Measurements from ENCODE around the gene YIF1A. TPM values are rescaled to one million over a fixed set of nuclear protein-coding genes. Genes with fewer than 3 reads are reported as not detected.

YIF1A gene
- total and polyA plus RNA-seq, 4 donors = 46.6 to 128 (median 114) TPM

DNA sequence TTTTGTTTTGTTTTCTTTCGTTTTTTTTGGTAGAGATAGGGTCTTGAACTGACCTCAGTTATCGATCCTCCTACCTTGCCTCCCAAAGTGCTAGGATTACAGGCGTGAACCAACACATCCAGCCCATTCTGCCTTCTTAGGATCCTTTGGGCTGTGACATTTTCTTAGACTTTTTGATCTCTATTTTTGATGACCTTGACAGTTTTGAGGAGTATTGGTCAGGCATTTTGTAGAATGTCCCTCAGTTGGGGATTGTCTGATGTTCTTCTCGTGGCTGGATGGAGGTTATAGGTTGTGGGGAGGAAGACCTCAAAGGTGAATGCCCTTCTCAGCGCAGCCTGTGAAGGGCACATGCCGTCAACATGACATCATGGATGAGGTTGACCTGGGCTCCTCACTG lies 40.0 kb downstream of the YIF1A start:
- peaks cover 0 to 18% (median 8%) of the 10 kb centered on the region in 4 donors for H3K36me3 ChIP-seq (ENCODE audit: control insufficient read depth in 4 of 4, insufficient read depth in 4 of 4, low read length in 4 of 4)
- no peak overlapping the region for H3K4me3 ChIP-seq
- no peak for ATAC-seq (ENCODE audit: insufficient read depth, low FRiP score)
- DNase-seq = no peak
- H3K27me3 ChIP-seq (ENCODE audit: control insufficient read depth in 3 of 3, insufficient read depth in 3 of 3, low read length in 2 of 3) = no peaks in the 10 kb centered on the region
- peaks cover 0 to 6% (median 0%) of the 10 kb centered on the region in 5 donors for H3K4me1 ChIP-seq (ENCODE audit: control insufficient read depth in 5 of 5, insufficient read depth in 5 of 5, low read length in 5 of 5)
- WGBS, 2 donors = 88 to 94% methylated on average over 6 of the region's 6 CpGs
- H3K9ac ChIP-seq (ENCODE audit: insufficient read depth in 1 of 2, low read length in 2 of 2) = no peak overlapping the region
- H3K27ac ChIP-seq (ENCODE audit: low read depth in 1 of 2, low read length in 1 of 2) = no peak overlapping the region
- no peaks in the 10 kb centered on the region for H3K9me3 ChIP-seq (ENCODE audit: control insufficient read depth in 4 of 4, insufficient read depth in 3 of 4, low read length in 3 of 4)
- TF ChIP-seq, protein P1, sequence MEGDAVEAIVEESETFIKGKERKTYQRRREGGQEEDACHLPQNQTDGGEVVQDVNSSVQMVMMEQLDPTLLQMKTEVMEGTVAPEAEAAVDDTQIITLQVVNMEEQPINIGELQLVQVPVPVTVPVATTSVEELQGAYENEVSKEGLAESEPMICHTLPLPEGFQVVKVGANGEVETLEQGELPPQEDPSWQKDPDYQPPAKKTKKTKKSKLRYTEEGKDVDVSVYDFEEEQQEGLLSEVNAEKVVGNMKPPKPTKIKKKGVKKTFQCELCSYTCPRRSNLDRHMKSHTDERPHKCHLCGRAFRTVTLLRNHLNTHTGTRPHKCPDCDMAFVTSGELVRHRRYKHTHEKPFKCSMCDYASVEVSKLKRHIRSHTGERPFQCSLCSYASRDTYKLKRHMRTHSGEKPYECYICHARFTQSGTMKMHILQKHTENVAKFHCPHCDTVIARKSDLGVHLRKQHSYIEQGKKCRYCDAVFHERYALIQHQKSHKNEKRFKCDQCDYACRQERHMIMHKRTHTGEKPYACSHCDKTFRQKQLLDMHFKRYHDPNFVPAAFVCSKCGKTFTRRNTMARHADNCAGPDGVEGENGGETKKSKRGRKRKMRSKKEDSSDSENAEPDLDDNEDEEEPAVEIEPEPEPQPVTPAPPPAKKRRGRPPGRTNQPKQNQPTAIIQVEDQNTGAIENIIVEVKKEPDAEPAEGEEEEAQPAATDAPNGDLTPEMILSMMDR (IDR thresholded peaks at IDR 0.05; ENCODE audit: control extremely low read depth, extremely low read depth) = no peak

DNA sequence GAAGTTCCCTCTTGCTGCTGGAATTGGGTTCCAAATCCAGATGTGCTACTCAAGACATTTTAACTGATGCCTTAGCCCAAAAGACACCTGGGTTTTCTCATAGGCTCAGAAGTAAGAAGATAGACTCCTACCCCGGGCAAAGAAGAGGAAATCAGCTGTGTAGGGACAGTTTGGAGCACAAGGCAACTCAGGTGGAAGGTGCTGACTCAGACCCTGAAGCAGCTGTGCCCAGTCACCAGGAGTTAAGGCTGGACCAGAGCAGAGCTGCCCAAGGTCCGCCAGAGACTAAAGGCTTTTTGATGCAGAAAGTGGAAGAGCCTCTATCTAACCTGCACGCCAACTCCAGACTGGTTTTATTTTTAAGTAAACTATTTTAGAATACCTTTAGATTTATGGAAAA lies 41.1 kb downstream of the YIF1A start:
- Histone ChIP-seq H3K9me3 (ENCODE audit: control insufficient read depth in 4 of 4, insufficient read depth in 3 of 4, low read length in 3 of 4) (no peaks in the 10 kb centered on the region), H3K27ac (ENCODE audit: low read depth in 1 of 2, low read length in 1 of 2) (no peak overlapping the region), H3K36me3 (ENCODE audit: control insufficient read depth in 4 of 4, insufficient read depth in 4 of 4, low read length in 4 of 4) (peaks cover 0 to 28% (median 9%) of the 10 kb centered on the region in 4 donors), H3K4me3 (no peak overlapping the region), H3K9ac (ENCODE audit: insufficient read depth in 1 of 2, low read length in 2 of 2) (no peak overlapping the region), H3K27me3 (ENCODE audit: control insufficient read depth in 3 of 3, insufficient read depth in 3 of 3, low read length in 2 of 3) (no peaks in the 10 kb centered on the region), H3K4me1 (ENCODE audit: control insufficient read depth in 5 of 5, insufficient read depth in 5 of 5, low read length in 5 of 5) (no peaks in the 10 kb centered on the region)
- TF ChIP-seq, protein P1 (IDR thresholded peaks at IDR 0.05; ENCODE audit: control extremely low read depth, extremely low read depth) = no peak
- DNase-seq (no peak), ATAC-seq (ENCODE audit: insufficient read depth, low FRiP score) (no peak)
- 88 to 92% methylated on average over 3 of the region's 3 CpGs for WGBS, 2 donors

DNA sequence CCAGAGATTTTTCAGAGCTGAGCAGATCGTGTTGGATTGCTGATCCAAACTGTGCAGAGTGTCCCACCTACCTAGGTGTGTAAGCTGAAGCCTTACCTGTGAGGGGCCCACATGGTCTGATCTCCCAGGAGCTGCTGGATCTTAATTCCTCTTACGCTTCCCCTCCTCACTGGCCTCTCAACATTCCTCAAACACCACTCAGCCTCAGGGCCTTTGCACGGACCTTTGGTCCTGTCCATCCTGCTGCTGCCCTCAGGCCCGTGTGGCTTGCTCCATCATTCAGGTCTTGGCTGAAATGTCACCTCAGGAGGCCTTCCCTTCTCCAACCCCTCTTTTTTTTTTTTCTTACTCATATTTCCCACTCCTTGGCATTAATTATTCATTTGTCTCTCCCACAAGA lies 41.6 kb downstream of the YIF1A start:
- no peaks in the 10 kb centered on the region for H3K27me3 ChIP-seq (ENCODE audit: control insufficient read depth in 3 of 3, insufficient read depth in 3 of 3, low read length in 2 of 3)
- peaks cover 0 to 32% (median 12%) of the 10 kb centered on the region in 4 donors for H3K36me3 ChIP-seq (ENCODE audit: control insufficient read depth in 4 of 4, insufficient read depth in 4 of 4, low read length in 4 of 4)
- H3K4me3 ChIP-seq = no peak overlapping the region
- DNase-seq (no peak), ATAC-seq (ENCODE audit: insufficient read depth, low FRiP score) (no peak)
- H3K4me1 ChIP-seq (ENCODE audit: control insufficient read depth in 5 of 5, insufficient read depth in 5 of 5, low read length in 5 of 5) = no peaks in the 10 kb centered on the region
- H3K9me3 ChIP-seq (ENCODE audit: control insufficient read depth in 4 of 4, insufficient read depth in 3 of 4, low read length in 3 of 4) = no peaks in the 10 kb centered on the region
- TF ChIP-seq, protein P1 (IDR thresholded peaks at IDR 0.05; ENCODE audit: control extremely low read depth, extremely low read depth) = no peak
- H3K27ac ChIP-seq (ENCODE audit: low read depth in 1 of 2, low read length in 1 of 2) = no peak overlapping the region
- WGBS, 2 donors = 93 to 96% methylated on average over 4 of the region's 4 CpGs
- no peak overlapping the region for H3K9ac ChIP-seq (ENCODE audit: insufficient read depth in 1 of 2, low read length in 2 of 2)

Measured in lung (tissue), 12 donors.